BJ (cell line): Measurements from ENCODE around the gene TSNAXIP1. TPM values are rescaled to one million over a fixed set of nuclear protein-coding genes. Genes with fewer than 3 reads are reported as not detected.

Experiments
- CTCF ChIA-PET: fragments of 350-600 bp; formaldehyde crosslinking; extraction: SDS; loops from one replicate; lab custom pipeline; 2021; ENCODE audit warnings: antibody characterized with exemption, inconsistent platforms; lab: Yijun Ruan, JAX
- POLR2A ChIA-PET: fragments of 300-600 bp; sonication (Branson Sonifier 250); formaldehyde crosslinking; extraction: SDS; loops from one replicate; lab custom pipeline; 2021; ENCODE audit warnings: antibody characterized with exemption; lab: Charles Lee
- DNase-seq: peaks from one replicate; pipeline ENCODE4 v3.0.0-alpha.2; 2011; ENCODE audit warnings: low read depth
- H3K27me3 ChIP-seq: 2 replicates; pipeline ENCODE4 v1.6.0; 2011; ENCODE audit warnings: low read length; ENCODE audit not compliant: control insufficient read depth, insufficient read depth
- H3K36me3 ChIP-seq: 2 replicates; pipeline ENCODE4 v1.5.1; 2011; ENCODE audit warnings: low read length; ENCODE audit not compliant: control insufficient read depth, insufficient read depth
- H3K4me3 ChIP-seq: 2 replicates; pipeline ENCODE4 v1.5.1; 2011; ENCODE audit warnings: low read depth, mild to moderate bottlenecking, control low read depth, low read length
- polyA plus RNA-seq: library from polyadenylated mRNA; depleted of rRNA; stranded (reverse); fragments of >200 nt; gene quantifications from 2 replicates; pipeline ENCODE4 v1.2.3, GENCODE V29; 2011
- TF ChIP-seq, protein P1 (sequence below): IDR thresholded peaks from 2 replicates; pipeline ENCODE4 v1.5.1; 2011; ENCODE audit warnings: low read depth, mild to moderate bottlenecking, control low read depth, inconsistent platforms, low read length, moderate library complexity; ENCODE audit not compliant: insufficient read depth

Gene TSNAXIP1
- polyA plus RNA-seq, 1 experiment, result 1.6 TPM

DNA sequence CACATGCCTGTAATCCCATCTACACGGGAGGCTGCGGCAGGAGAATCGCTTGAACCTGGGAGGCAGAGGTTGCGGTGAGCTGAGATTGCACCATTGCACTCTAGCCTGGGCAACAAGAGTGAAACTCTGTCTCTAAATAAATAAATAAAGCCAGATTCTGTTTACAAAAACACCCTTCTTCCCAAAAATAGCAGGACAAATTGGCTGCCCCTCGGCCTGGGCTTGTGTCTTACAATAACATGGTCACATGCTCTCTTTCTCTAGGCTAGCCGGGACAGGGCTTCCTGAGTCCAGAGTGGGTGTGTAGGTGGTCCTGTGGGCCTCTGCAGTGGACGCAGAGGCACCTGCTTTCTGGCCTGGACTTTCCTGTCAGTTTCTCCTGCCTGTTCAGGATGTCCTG is 63.0 kb downstream of the TSNAXIP1 start:
- Histone ChIP-seq H3K4me3 (no peak overlapping the region), H3K36me3 (peaks cover 21% of the 10 kb centered on the region), H3K27me3 (no peaks in the 10 kb centered on the region)
- TF ChIP-seq, protein P1, sequence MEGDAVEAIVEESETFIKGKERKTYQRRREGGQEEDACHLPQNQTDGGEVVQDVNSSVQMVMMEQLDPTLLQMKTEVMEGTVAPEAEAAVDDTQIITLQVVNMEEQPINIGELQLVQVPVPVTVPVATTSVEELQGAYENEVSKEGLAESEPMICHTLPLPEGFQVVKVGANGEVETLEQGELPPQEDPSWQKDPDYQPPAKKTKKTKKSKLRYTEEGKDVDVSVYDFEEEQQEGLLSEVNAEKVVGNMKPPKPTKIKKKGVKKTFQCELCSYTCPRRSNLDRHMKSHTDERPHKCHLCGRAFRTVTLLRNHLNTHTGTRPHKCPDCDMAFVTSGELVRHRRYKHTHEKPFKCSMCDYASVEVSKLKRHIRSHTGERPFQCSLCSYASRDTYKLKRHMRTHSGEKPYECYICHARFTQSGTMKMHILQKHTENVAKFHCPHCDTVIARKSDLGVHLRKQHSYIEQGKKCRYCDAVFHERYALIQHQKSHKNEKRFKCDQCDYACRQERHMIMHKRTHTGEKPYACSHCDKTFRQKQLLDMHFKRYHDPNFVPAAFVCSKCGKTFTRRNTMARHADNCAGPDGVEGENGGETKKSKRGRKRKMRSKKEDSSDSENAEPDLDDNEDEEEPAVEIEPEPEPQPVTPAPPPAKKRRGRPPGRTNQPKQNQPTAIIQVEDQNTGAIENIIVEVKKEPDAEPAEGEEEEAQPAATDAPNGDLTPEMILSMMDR, result no peak
- CTCF ChIA-PET, result interaction anchor here (1.0 to 3.5 kb wide), 4 partner anchors 8 to 348 kb away, joined by 3 to 16 read pairs (median 6); partner anchors contain the start of gene NRN1L
- POLR2A ChIA-PET, result no interaction called here
- DNase-seq, result no peak

DNA sequence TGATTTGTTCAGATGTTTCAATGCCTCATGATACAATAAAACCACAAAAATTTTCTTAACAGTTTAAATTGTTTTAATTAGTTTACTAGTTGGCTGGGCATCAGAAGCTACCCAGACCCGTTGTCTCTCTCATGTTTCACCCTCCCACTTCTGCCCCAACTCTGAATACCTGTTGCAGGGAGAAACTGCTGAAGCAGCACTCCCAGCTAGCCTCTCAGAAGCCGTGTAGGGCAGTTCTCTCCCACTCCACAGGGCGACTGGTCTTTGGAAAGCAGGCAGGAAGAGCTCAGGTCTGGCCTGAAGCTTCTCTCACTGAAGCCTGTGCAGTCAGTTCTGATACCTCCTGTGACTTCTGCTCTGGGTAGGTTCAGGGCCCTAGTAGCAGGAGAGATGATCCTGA is 64.6 kb downstream of the TSNAXIP1 start:
- DNase-seq, result no peak
- Histone ChIP-seq H3K36me3 (peaks cover 20% of the 10 kb centered on the region), H3K4me3 (no peak overlapping the region), H3K27me3 (no peaks in the 10 kb centered on the region)
- TF ChIP-seq, protein P1, result no peak
- CTCF ChIA-PET, result interaction anchor here (0.7 to 3.0 kb wide), 4 partner anchors 12 to 55 kb away, joined by 3 to 9 read pairs (median 4); partner anchors contain the start of gene NRN1L
- POLR2A ChIA-PET, result no interaction called here

DNA sequence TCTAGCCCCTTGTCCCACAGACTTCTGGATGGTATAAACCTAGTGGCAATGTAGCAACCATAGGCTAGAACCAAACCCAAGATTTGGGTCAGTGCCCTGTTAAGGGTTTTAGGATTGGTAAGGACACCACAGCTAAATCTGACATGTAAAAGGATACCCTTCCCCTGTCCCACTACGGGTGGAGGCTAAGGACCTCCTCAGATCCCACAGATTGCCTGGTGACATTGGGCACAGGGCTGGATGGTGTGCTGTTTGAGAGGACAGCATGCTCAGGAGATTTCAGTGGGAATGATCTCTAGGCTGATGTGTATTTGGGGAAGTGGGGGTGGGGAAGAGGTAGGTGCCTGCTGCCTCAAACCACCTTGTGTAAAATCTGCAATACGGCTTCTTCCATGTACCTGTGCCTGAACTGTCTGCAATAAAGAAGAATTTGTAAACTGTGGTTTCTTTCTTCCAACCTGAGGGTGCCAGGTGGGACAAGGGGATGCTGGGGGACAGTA is 65.5 kb downstream of the TSNAXIP1 start:
- Histone ChIP-seq H3K4me3 (no peak overlapping the region), H3K36me3 (peaks cover 27% of the 10 kb centered on the region), H3K27me3 (no peaks in the 10 kb centered on the region)
- TF ChIP-seq, protein P1, result no peak
- no peak for DNase-seq
- CTCF ChIA-PET, result interaction anchor here (1.4 to 3.0 kb wide), 2 partner anchors 13 to 56 kb away, joined by 4 to 9 read pairs; no protein-coding TSS in a partner anchor
- POLR2A ChIA-PET, result no interaction called here

DNA sequence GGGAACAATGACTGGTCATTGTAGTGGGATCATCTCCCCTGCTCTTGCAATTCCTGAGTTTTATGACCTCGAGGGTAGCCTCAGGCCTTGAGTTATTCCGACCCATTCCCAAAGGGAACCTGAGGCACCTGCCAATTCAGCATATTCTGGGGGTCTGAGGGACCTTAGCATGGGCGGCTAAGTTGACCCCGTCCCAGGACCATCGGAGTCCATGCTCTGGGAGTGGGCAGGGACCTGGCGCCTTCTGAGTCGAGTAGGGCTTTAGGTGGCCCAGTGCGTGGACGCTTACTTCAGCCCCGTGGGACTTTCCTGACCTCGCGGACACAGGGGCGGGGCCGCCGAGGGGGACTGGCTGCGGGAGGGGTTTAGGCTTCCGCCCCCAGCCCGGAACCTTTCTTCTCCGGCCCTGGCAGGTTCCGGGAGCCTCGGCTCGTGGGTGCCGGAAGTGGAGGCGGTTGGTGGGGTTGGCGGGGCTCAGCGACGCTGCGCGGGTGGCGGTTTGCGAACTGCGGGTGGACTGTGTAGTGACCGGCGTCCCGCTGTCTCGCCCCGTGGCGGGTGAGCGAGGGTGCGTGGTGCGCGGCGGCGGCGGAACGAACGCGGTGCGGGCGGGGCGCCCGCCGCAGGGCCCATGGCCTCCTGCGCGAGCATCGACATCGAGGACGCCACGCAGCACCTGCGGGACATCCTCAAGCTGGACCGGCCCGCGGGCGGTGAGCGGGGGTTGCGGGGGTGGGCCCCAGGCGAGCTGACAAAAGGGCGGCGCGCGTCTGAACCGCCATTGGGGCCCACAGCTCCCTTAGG is 66.1 kb downstream of the TSNAXIP1 start, which contains the start of gene EDC4:
Gene EDC4, plus strand, starts transcription at position 422 of the 804 bp plus-strand sequence. Its CDS starts 210 bp downstream, at position 632.
- POLR2A ChIA-PET, result interaction anchor here (0.5 kb wide), 1 partner anchor 20 kb away, joined by 5 read pairs; the partner anchor contains the start of gene PSKH1
- H3K36me3 ChIP-seq, result peaks cover 33% of the 10 kb centered on the region
- H3K27me3 ChIP-seq, result no peaks in the 10 kb centered on the region
- CTCF ChIA-PET, result interaction anchor here (0.6 to 3.8 kb wide), 7 partner anchors 9 to 191 kb away, joined by 3 to 41 read pairs (median 4); partner anchors contain the start of gene NRN1L
- TF ChIP-seq, protein P1, result no peak
- DNase-seq, result no peak
- H3K4me3 ChIP-seq, result peak within 1 kb of the TSS; percentile 78
